K562 (cell line): ENCODE results near the gene SYNRG. TPM values are rescaled to one million over a fixed set of nuclear protein-coding genes. Genes with fewer than 3 reads are reported as not detected.

Experiments used
- BRCA1 ChIP-seq, 2 experiments: fragments of 450-650 bp in 1 of 2; sonication (generic) in 1 of 2; formaldehyde crosslinking in 1 of 2; IDR thresholded peaks; 2 replicates each; pipeline versions ENCODE4 v1.5.0 to v1.6.1; 2017 to 2020; ENCODE audit warnings: mild to moderate bottlenecking in 1 of 2, missing genetic modification reagents in 1 of 2
- CAMTA2 ChIP-seq: fragments of 250-450 bp; sonication (Bioruptor Pico); conservative IDR thresholded peaks from 2 replicates; pipeline ENCODE4 v1.5.1; 2022
- CUX1 ChIP-seq: fragments of 200-800 bp; sonication (Bioruptor generic); IDR thresholded peaks from 2 replicates; pipeline ENCODE4 v1.6.1; 2016; ENCODE audit warnings: missing genetic modification characterization, missing compliant biosample characterization
- E2F5 ChIP-seq: sonication (generic); formaldehyde crosslinking; IDR thresholded peaks from 2 replicates; pipeline ENCODE4 v1.8.0; 2022; ENCODE audit warnings: mild to moderate bottlenecking, missing genetic modification reagents
- ETV5 ChIP-seq: sonication (generic); formaldehyde crosslinking; IDR thresholded peaks from 2 replicates; pipeline ENCODE4 v1.4.0; 2020; ENCODE audit warnings: low read depth, mild to moderate bottlenecking, missing genetic modification reagents
- FOXM1 ChIP-seq, 2 experiments: fragments of 450-650 bp in 1 of 2; sonication (generic) in 1 of 2; formaldehyde crosslinking in 1 of 2; IDR thresholded peaks; 2 replicates each; pipeline versions ENCODE4 v1.6.1 to v1.9.0; 2017 to 2022; ENCODE audit warnings: low read depth in 2 of 2, mild to moderate bottlenecking in 2 of 2, missing genetic modification reagents in 1 of 2, moderate library complexity in 1 of 2
- MEF2A ChIP-seq: IDR thresholded peaks from 2 replicates; pipeline ENCODE4 v1.6.1; 2011; ENCODE audit warnings: low read depth, mild to moderate bottlenecking, low read length, moderate library complexity; ENCODE audit not compliant: control insufficient read depth
- PCBP1 ChIP-seq: fragments of 200-400 bp; formaldehyde crosslinking; IDR thresholded peaks from 2 replicates; pipeline ENCODE4 v1.6.1; 2018; ENCODE audit warnings: mild to moderate bottlenecking, low read depth, low read length; ENCODE audit not compliant: poor library complexity, severe bottlenecking
- RAD21 ChIP-seq, 2 experiments: fragments of 250-450 bp in 1 of 2; fragments of 450-650 bp in 1 of 2; sonication (Bioruptor Pico) in 1 of 2; formaldehyde crosslinking in 1 of 2; IDR thresholded peaks in 1 of 2; conservative IDR thresholded peaks in 1 of 2; 2 replicates each; pipeline versions ENCODE4 v1.4.0 to v1.8.0; 2020 to 2022; ENCODE audit warnings: mild to moderate bottlenecking in 2 of 2, moderate library complexity in 1 of 2
- SAP30 ChIP-seq: fragments of 200-600 bp; sonication (generic); IDR thresholded peaks from 2 replicates; pipeline ENCODE4 v1.6.1; 2012; ENCODE audit warnings: borderline replicate concordance, low read depth, mild to moderate bottlenecking, moderate library complexity, low read length, control low read depth, inconsistent platforms; ENCODE audit not compliant: insufficient read depth, poor library complexity, severe bottlenecking
- ZKSCAN8 ChIP-seq: fragments of 200-800 bp; sonication (Bioruptor generic); IDR thresholded peaks from 2 replicates; pipeline ENCODE4 v1.6.1; 2016; ENCODE audit warnings: missing genetic modification characterization, missing compliant biosample characterization
- ZNF140 ChIP-seq: fragments of 250-450 bp; sonication (Bioruptor Pico); IDR thresholded peaks from 2 replicates; pipeline ENCODE4 v1.8.0; 2021; ENCODE audit warnings: moderate library complexity, mild to moderate bottlenecking, inconsistent platforms
- ZNF175 ChIP-seq: fragments of 200-800 bp; sonication (Bioruptor generic); IDR thresholded peaks from 2 replicates; pipeline ENCODE4 v1.6.1; 2016; ENCODE audit warnings: low read depth, mild to moderate bottlenecking, missing genetic modification characterization, missing compliant biosample characterization
- ZNF253 ChIP-seq: fragments of 250-450 bp; sonication (Bioruptor Pico); conservative IDR thresholded peaks from 2 replicates; pipeline ENCODE4 v1.6.1; 2021; ENCODE audit warnings: mild to moderate bottlenecking
- ZNF3 ChIP-seq: fragments of 250-450 bp; sonication (Bioruptor Pico); IDR thresholded peaks from 2 replicates; pipeline ENCODE4 v1.5.0; 2021; ENCODE audit warnings: mild to moderate bottlenecking, moderate library complexity
- ZNF79 ChIP-seq: fragments of 250-450 bp; sonication (Bioruptor Pico); IDR thresholded peaks from 2 replicates; pipeline ENCODE4 v1.4.0; 2020; ENCODE audit warnings: low read depth, mild to moderate bottlenecking, moderate library complexity
- polyA plus RNA-seq, 8 experiments: library from polyadenylated mRNA; depleted of rRNA in 4 of 8; stranded (reverse) in 5 of 8; unstranded in 3 of 8; fragments of >200 nt; fragmentation: Nextera tagmentation in 2 of 8; fragmentation: Illumina TruSeq in 1 of 8; extraction: Ambion mirVana in 2 of 8; extraction: Trizol in 1 of 8; gene quantifications; 2 replicates each; pipeline versions ENCODE4 v1.2.1 to v1.2.3, GENCODE V29; 2011 to 2014; ENCODE audit warnings: inconsistent platforms in 1 of 8, missing spikeins in 1 of 8
- total RNA-seq, 7 experiments: library from RNA; depleted of rRNA in 6 of 7; stranded (reverse); fragments of >200 nt in 6 of 7; fragmentation: Illumina TruSeq in 2 of 7; extraction: Trizol in 2 of 7; gene quantifications; 2 replicates each; pipeline versions ENCODE4 v1.2.1 to v1.2.3, GENCODE V29; 2011 to 2021; ENCODE audit warnings: low replicate concordance in 1 of 7
- TF ChIP-seq, protein P1 (sequence below), 2 experiments: fragments of 450-650 bp in 1 of 2; IDR thresholded peaks; 2 replicates each; pipeline ENCODE4 v1.6.1; 2011 to 2017; ENCODE audit warnings: low read depth in 2 of 2, antibody characterized with exemption in 1 of 2, borderline replicate concordance in 1 of 2, low read length in 1 of 2, mild to moderate bottlenecking in 1 of 2, mixed read lengths in 1 of 2; ENCODE audit not compliant: control insufficient read depth in 1 of 2

Gene SYNRG
- total and polyA plus RNA-seq, 9 of the 15 experiments (the other 6 are each of a cell fraction or from before 2014, with no cell fraction given), result 2.9 to 28.2 (median 15.1) TPM

GRCh38 chr17:37488607-37489196 is 120.5 kb downstream of the SYNRG start (continued):
- no peak for TF ChIP-seq E2F5 (CRISPR knock-in tag)
- no peak for TF ChIP-seq SAP30
- TF ChIP-seq ZNF3 (CRISPR knock-in tag), result no peak
- TF ChIP-seq PCBP1, result no peak
- no peak for TF ChIP-seq RAD21 (CRISPR knock-in tag; conservative IDR thresholded peaks at IDR 0.05 in 1 of 2, IDR thresholded peaks at IDR 0.05 in 1 of 2)
- no peak for TF ChIP-seq ETV5 (CRISPR knock-in tag)
- TF ChIP-seq BRCA1 (IDR thresholded peaks at IDR 0.05), result no peak
- no peak for TF ChIP-seq BRCA1 (CRISPR knock-in tag; IDR thresholded peaks at IDR 0.05)
- TF ChIP-seq, protein P1, sequence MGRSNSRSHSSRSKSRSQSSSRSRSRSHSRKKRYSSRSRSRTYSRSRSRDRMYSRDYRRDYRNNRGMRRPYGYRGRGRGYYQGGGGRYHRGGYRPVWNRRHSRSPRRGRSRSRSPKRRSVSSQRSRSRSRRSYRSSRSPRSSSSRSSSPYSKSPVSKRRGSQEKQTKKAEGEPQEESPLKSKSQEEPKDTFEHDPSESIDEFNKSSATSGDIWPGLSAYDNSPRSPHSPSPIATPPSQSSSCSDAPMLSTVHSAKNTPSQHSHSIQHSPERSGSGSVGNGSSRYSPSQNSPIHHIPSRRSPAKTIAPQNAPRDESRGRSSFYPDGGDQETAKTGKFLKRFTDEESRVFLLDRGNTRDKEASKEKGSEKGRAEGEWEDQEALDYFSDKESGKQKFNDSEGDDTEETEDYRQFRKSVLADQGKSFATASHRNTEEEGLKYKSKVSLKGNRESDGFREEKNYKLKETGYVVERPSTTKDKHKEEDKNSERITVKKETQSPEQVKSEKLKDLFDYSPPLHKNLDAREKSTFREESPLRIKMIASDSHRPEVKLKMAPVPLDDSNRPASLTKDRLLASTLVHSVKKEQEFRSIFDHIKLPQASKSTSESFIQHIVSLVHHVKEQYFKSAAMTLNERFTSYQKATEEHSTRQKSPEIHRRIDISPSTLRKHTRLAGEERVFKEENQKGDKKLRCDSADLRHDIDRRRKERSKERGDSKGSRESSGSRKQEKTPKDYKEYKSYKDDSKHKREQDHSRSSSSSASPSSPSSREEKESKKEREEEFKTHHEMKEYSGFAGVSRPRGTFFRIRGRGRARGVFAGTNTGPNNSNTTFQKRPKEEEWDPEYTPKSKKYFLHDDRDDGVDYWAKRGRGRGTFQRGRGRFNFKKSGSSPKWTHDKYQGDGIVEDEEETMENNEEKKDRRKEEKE (IDR thresholded peaks at IDR 0.05; ENCODE audit: borderline replicate concordance in 1 of 2, control insufficient read depth in 1 of 2, low read depth in 2 of 2, low read length in 1 of 2), result no peak
- no peak for TF ChIP-seq ZNF175
- TF ChIP-seq ZNF253 (CRISPR knock-in tag), result no peak
- TF ChIP-seq ZNF79, result no peak
- TF ChIP-seq FOXM1 (IDR thresholded peaks at IDR 0.05; ENCODE audit: low read depth), result no peak
- no peak for TF ChIP-seq FOXM1 (CRISPR knock-in tag; IDR thresholded peaks at IDR 0.05; ENCODE audit: low read depth)
- no peak for TF ChIP-seq ZNF140
- TF ChIP-seq CUX1, result no peak
- TF ChIP-seq CAMTA2 (CRISPR knock-in tag), result no peak
- TF ChIP-seq MEF2A, result no peak
- no peak for TF ChIP-seq ZKSCAN8 (CRISPR knock-in tag)
